Measurements from ENCODE around the gene ERBB4. TPM values are rescaled to one million over a fixed set of nuclear protein-coding genes. Genes with fewer than 3 reads are reported as not detected.

Gene ERBB4
- total and polyA plus RNA-seq, 2 of the 8 experiments (the other 6 are each of a cell fraction or from before 2014, with no cell fraction given), result 0.34 to 1.3 TPM

GRCh38 chr2:212254339-212254738, 284.3 kb downstream of the ERBB4 start:
- no peak overlapping the region for H2AFZ ChIP-seq (ENCODE audit: low read length)
- ChIA-PET CTCF (ENCODE audit: partially characterized antibody) (no interaction called here), POLR2A (ENCODE audit: partially characterized antibody) (no interaction called here)
- H3K9me3 ChIP-seq (ENCODE audit: insufficient read depth in 2 of 2, low read depth in 1 of 2, low read length in 1 of 2), result no peaks in the 10 kb centered on the region
- H3K4me3 ChIP-seq (ENCODE audit: extremely low read depth in 1 of 4, insufficient read depth in 2 of 4, low read depth in 3 of 4, low read length in 4 of 4), result no peak overlapping the region
- WGBS, 2 experiments (ENCODE audit: extremely low coverage in 1 of 2, insufficient coverage in 1 of 2, insufficient read length in 1 of 2, insufficient replicate concordance in 2 of 2, low coverage in 1 of 2, low lambda C conversion rate in 2 of 2, missing lambda C conversion rate in 1 of 2), result 90% methylated on average over 5 of the region's 5 CpGs; no CpG with 5 or more reads in 1 of the 2 experiments
- no peak overlapping the region; the same call in 1 of the 2 replicates for H3K27ac ChIP-seq (ENCODE audit: low read depth, low read length)
- H2BK5ac ChIP-seq (ENCODE audit: low read depth, low read length), result no peak overlapping the region
- H4K8ac ChIP-seq (ENCODE audit: extremely low read depth, insufficient read depth, low read length), result no peak overlapping the region
- H3K23ac ChIP-seq (ENCODE audit: insufficient read length), result no peak overlapping the region
- H3K14ac ChIP-seq (ENCODE audit: insufficient read length), result no peak overlapping the region
- no peak overlapping the region for H2BK120ac ChIP-seq (replicated peaks; ENCODE audit: low read depth, low read length)
- no peak overlapping the region for H3K4me2 ChIP-seq (ENCODE audit: insufficient read depth in 1 of 2, low read depth in 2 of 2, low read length in 2 of 2)
- H3K27me3 ChIP-seq (replicated peaks in 1 of 4; ENCODE audit: control insufficient read depth in 3 of 4, extremely low read depth in 1 of 4, insufficient read depth in 3 of 4, low read length in 3 of 4), result no peaks in the 10 kb centered on the region
- H3K79me1 ChIP-seq (ENCODE audit: low read depth, low read length), result no peaks in the 10 kb centered on the region
- no peak overlapping the region for H2BK15ac ChIP-seq (ENCODE audit: low read length)
- H3K4me1 ChIP-seq (replicated peaks in 1 of 4; ENCODE audit: control insufficient read depth in 3 of 4, insufficient read depth in 4 of 4, low read length in 3 of 4), result no peaks in the 10 kb centered on the region
- no peak overlapping the region for H4K91ac ChIP-seq (replicated peaks; ENCODE audit: insufficient read length, low read length)
- H4K20me1 ChIP-seq (replicated peaks in 1 of 2; ENCODE audit: control insufficient read depth in 1 of 2, insufficient read depth in 2 of 2, low read length in 2 of 2), result no peaks in the 10 kb centered on the region
- no peak overlapping the region for H4K5ac ChIP-seq (ENCODE audit: insufficient read length, low read depth, low read length)
- H2AK5ac ChIP-seq (ENCODE audit: low read depth, low read length), result no peak overlapping the region
- H3K56ac ChIP-seq (replicated peaks; ENCODE audit: insufficient read length, low read depth, low read length), result no peak overlapping the region
- no peak for TF ChIP-seq RAD21 (IDR thresholded peaks at IDR 0.05 in 1 of 2, conservative IDR thresholded peaks at IDR 0.05 in 1 of 2; ENCODE audit: low read depth in 2 of 2, low read length in 2 of 2)
- TF ChIP-seq, protein P1, sequence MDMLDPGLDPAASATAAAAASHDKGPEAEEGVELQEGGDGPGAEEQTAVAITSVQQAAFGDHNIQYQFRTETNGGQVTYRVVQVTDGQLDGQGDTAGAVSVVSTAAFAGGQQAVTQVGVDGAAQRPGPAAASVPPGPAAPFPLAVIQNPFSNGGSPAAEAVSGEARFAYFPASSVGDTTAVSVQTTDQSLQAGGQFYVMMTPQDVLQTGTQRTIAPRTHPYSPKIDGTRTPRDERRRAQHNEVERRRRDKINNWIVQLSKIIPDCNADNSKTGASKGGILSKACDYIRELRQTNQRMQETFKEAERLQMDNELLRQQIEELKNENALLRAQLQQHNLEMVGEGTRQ (IDR thresholded peaks at IDR 0.05; ENCODE audit: low read length), result no peak
- TF ChIP-seq SIN3A (conservative IDR thresholded peaks at IDR 0.05 in 1 of 2, IDR thresholded peaks at IDR 0.05 in 1 of 2; ENCODE audit: low read depth in 1 of 2, low read length in 2 of 2), result no peak
- no peak for TF ChIP-seq CBX8 (IDR thresholded peaks at IDR 0.05; ENCODE audit: borderline replicate concordance, low read depth, low read length)
- no peak for TF ChIP-seq NANOG (IDR thresholded peaks at IDR 0.05; ENCODE audit: insufficient read depth, low read depth, low read length, poor library complexity, severe bottlenecking)
- TF ChIP-seq KDM5A (IDR thresholded peaks at IDR 0.05; ENCODE audit: low read length), result no peak
- TF ChIP-seq CTBP2 (IDR thresholded peaks at IDR 0.05; ENCODE audit: borderline replicate concordance, insufficient read depth, insufficient read length, low read length), result no peak
- TF ChIP-seq BACH1 (IDR thresholded peaks at IDR 0.05; ENCODE audit: low read length), result no peak
- TF ChIP-seq CHD2 (IDR thresholded peaks at IDR 0.05; ENCODE audit: low read length), result no peak
- TF ChIP-seq SIRT6 (IDR thresholded peaks at IDR 0.05; ENCODE audit: low read length), result no peak
- H3K4ac ChIP-seq (replicated peaks; ENCODE audit: insufficient read length, low read depth, low read length), result no peak overlapping the region
- no peak overlapping the region for H2BK12ac ChIP-seq (ENCODE audit: low read depth, low read length)
- FAIRE-seq (no peak), DNase-seq (ENCODE audit: low read depth in 1 of 2, low spot score in 2 of 2) (no peak)
- no peak overlapping the region for H3K18ac ChIP-seq (ENCODE audit: extremely low read depth, low read length)
- no peaks in the 10 kb centered on the region for H3K79me2 ChIP-seq (ENCODE audit: control insufficient read depth in 1 of 2, insufficient read depth in 2 of 2, low read length in 2 of 2)
- H2BK20ac ChIP-seq (ENCODE audit: low read length), result no peak overlapping the region
- no peak overlapping the region for H3K9ac ChIP-seq (replicated peaks in 1 of 4; ENCODE audit: extremely low read depth in 1 of 4, low read depth in 3 of 4, low read length in 3 of 4)
- no peaks in the 10 kb centered on the region for H3K23me2 ChIP-seq (ENCODE audit: low read depth, low read length)
- H3K36me3 ChIP-seq (ENCODE audit: control insufficient read depth in 2 of 4, insufficient read depth in 4 of 4, low read length in 3 of 4), result no peaks in the 10 kb centered on the region
